ENCODE data around the gene SZT2. TPM values are rescaled to one million over a fixed set of nuclear protein-coding genes. Genes with fewer than 3 reads are reported as not detected.

The SZT2 gene
- total RNA-seq, 1 donor from 2014 or later, result 33.6 TPM

DNA sequence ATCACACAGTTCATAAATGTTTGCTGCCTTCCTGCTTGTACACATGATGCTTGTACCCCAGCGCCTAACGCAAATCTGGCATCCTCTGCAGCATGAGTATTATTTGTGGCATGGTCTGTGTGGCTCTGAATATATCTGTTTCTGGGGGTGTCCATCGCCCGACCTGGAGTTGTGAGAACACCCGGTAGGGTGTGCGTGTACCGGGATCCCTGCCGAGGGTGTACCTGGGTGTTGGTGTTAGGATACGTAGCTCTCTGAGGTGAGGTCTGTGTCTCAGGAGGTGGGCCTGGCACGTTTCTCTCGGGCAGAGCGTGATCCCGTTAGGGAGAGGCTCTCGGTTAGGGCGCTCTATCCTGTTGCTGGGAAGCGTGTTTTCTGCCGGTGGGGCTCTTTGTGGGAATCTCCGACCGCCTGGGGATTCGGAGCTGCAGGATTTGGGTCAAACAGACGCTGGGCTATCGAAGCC, 41.3 kb upstream of the SZT2 start:
- DNase-seq (ENCODE audit: low spot score), result no peak
- H3K27ac Mint-ChIP-seq (ENCODE audit: unreplicated experiment), result no peak overlapping the region
- no peaks in the 10 kb centered on the region for H3K36me3 Mint-ChIP-seq (ENCODE audit: low read depth)
- peak overlapping the region; percentile 57 for H3K4me3 Mint-ChIP-seq (ENCODE audit: unreplicated experiment)
- TF ChIP-seq, protein P1, sequence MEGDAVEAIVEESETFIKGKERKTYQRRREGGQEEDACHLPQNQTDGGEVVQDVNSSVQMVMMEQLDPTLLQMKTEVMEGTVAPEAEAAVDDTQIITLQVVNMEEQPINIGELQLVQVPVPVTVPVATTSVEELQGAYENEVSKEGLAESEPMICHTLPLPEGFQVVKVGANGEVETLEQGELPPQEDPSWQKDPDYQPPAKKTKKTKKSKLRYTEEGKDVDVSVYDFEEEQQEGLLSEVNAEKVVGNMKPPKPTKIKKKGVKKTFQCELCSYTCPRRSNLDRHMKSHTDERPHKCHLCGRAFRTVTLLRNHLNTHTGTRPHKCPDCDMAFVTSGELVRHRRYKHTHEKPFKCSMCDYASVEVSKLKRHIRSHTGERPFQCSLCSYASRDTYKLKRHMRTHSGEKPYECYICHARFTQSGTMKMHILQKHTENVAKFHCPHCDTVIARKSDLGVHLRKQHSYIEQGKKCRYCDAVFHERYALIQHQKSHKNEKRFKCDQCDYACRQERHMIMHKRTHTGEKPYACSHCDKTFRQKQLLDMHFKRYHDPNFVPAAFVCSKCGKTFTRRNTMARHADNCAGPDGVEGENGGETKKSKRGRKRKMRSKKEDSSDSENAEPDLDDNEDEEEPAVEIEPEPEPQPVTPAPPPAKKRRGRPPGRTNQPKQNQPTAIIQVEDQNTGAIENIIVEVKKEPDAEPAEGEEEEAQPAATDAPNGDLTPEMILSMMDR (IDR thresholded peaks at IDR 0.05), result no peak
- no peaks in the 10 kb centered on the region for H3K27me3 Mint-ChIP-seq (ENCODE audit: low read depth)
- peaks cover 28% of the 10 kb centered on the region for H3K4me1 Mint-ChIP-seq (ENCODE audit: low read depth)
- no peaks in the 10 kb centered on the region for H3K9me3 Mint-ChIP-seq (ENCODE audit: low read depth)

DNA sequence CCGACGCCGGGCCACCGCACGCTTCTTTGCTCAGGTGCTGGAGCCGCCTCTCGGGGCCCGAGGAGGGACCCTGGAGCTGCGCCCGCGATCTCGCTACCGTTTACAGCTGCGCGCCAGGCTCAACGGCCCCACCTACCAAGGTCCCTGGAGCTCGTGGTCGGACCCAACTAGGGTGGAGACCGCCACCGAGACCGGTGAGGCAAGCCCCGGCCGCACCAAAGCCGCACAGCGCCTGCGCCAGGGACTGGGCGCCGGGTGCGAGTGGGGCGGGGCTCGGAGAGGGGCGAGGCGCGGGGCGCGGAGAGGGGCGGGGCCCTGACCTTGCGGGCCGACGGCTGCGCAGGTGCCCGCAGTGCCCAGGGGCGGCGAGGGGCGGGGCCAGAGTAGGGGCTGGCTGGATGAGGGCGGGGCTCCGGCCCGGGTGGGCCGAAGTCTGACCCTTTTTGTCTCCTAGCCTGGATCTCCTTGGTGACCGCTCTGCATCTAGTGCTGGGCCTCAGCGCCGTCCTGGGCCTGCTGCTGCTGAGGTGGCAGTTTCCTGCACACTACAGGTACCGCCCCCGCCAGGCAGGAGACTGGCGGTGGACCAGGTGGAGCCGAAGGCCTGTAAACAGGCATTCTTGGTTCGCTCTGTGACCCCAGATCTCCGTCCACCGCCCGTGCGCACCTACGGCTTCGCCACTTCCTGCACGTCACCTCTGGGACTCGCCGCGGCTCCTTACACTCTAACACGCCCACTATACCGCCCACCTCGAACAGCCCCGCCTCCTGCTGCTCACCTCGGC, 40.7 kb upstream of the SZT2 start:
- H3K4me1 Mint-ChIP-seq (ENCODE audit: low read depth), result peaks cover 25% of the 10 kb centered on the region

DNA sequence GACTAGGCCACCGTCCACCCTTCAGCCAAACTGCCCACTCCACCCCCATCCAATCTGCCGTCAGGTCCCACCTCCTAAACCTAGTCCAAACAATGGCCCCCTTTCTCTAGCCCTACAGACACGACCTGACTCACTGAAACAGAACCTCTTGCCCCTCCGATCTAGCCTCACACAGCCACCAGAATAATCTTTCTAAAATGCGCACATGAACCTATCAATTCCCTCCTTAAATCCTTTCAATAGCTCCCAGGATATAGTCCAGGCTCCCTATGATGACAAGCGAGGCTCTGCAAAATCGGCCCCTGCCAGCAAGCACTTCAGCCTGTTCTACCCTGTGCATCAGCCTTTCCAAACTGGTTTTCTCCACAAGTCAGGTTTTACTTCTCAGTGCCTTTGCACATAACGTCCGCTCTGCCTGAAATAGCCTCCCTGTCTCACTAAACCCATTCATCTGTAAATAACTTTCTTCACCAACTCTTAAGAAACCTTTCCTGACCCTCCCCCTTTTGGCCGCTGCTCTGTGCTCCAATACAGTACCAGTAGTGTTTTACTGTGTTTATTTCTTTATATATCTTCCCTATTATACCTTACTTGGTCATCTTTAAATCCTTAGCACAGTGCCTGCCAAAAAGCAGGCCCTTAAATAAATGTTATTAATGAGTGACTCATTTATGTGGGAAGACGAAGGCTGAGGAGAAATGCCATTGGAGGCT, 39.9 kb upstream of the SZT2 start:
- no peak for DNase-seq (ENCODE audit: low spot score)
- Mint-ChIP-seq H3K36me3 (ENCODE audit: low read depth) (no peaks in the 10 kb centered on the region), H3K4me1 (ENCODE audit: low read depth) (peaks cover 19% of the 10 kb centered on the region), H3K27me3 (ENCODE audit: low read depth) (no peaks in the 10 kb centered on the region), H3K27ac (ENCODE audit: unreplicated experiment) (peak overlapping the region; percentile 91), H3K4me3 (ENCODE audit: unreplicated experiment) (peak overlapping the region; percentile 75), H3K9me3 (ENCODE audit: low read depth) (no peaks in the 10 kb centered on the region)
- TF ChIP-seq, protein P1 (IDR thresholded peaks at IDR 0.05), result no peak

More for the DNA sequence above, 40.7 kb upstream of the SZT2 start:
- H3K9me3 Mint-ChIP-seq (ENCODE audit: low read depth), result no peaks in the 10 kb centered on the region
- no peak for DNase-seq (ENCODE audit: low spot score)
- H3K27me3 Mint-ChIP-seq (ENCODE audit: low read depth), result no peaks in the 10 kb centered on the region
- H3K27ac Mint-ChIP-seq (ENCODE audit: unreplicated experiment), result peak overlapping the region; percentile 91
- TF ChIP-seq, protein P1 (IDR thresholded peaks at IDR 0.05), result no peak
- H3K36me3 Mint-ChIP-seq (ENCODE audit: low read depth), result no peaks in the 10 kb centered on the region
- peak overlapping the region; percentile 75 for H3K4me3 Mint-ChIP-seq (ENCODE audit: unreplicated experiment)

DNA sequence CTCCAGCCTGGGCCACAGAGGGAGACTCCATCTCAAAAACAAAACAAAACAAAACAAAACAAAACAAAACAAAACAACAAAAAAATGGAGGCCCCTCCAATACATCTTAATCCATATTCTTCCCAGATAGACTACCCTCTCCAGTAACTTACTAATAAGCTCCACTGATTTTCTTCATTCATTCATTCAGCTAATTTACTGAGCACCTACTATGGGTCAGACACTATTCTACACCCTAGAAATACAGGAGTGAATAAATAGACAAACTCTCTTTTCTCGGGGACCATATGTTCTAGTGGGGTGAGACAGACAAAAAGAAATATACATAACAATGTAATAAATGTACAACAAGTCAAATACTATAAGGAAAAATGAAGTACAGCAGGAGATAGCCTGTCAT, 38.7 kb upstream of the SZT2 start:
- Mint-ChIP-seq H3K36me3 (ENCODE audit: low read depth) (no peaks in the 10 kb centered on the region), H3K4me1 (ENCODE audit: low read depth) (peaks cover 17% of the 10 kb centered on the region)
- no peak for DNase-seq (ENCODE audit: low spot score)

More for the DNA sequence above, 38.7 kb upstream of the SZT2 start:
- Mint-ChIP-seq H3K27me3 (ENCODE audit: low read depth) (no peaks in the 10 kb centered on the region), H3K9me3 (ENCODE audit: low read depth) (no peaks in the 10 kb centered on the region), H3K27ac (ENCODE audit: unreplicated experiment) (no peak overlapping the region), H3K4me3 (ENCODE audit: unreplicated experiment) (no peak overlapping the region)
- TF ChIP-seq, protein P1 (IDR thresholded peaks at IDR 0.05), result no peak

Measured in chondrocyte (in vitro differentiated cells).